ENCODE measurements around the gene FERMT2.
"Not testable (repeated sequence)": the region's sequence is repeated elsewhere in the genome, so short reads cannot be mapped to it uniquely, and the experiment has no call there.

Gene FERMT2

DNA sequence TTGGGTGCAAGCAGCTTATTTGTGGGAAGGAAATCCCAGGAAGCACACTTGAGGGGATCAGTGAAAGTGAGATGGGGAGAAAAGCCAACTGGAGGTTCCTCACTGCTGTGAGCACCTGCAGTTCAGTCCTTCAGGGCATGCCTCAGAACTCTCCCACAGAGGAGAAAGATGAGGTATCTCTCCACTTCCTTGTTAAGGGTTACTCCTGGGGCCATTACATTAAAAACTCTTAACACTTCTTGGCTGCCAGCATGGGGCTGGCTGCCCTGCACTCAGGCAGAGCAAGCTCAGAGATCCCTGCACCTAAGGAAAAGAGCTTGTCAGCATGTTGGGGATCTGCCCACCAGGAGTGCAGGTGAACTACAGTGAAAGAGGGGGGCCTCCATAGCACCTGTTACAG, 28.8 kb downstream of the FERMT2 start:
- DNase-seq (ENCODE audit: low read depth, low spot score), result no peak
- TF ChIP-seq, protein P1, sequence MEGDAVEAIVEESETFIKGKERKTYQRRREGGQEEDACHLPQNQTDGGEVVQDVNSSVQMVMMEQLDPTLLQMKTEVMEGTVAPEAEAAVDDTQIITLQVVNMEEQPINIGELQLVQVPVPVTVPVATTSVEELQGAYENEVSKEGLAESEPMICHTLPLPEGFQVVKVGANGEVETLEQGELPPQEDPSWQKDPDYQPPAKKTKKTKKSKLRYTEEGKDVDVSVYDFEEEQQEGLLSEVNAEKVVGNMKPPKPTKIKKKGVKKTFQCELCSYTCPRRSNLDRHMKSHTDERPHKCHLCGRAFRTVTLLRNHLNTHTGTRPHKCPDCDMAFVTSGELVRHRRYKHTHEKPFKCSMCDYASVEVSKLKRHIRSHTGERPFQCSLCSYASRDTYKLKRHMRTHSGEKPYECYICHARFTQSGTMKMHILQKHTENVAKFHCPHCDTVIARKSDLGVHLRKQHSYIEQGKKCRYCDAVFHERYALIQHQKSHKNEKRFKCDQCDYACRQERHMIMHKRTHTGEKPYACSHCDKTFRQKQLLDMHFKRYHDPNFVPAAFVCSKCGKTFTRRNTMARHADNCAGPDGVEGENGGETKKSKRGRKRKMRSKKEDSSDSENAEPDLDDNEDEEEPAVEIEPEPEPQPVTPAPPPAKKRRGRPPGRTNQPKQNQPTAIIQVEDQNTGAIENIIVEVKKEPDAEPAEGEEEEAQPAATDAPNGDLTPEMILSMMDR (IDR thresholded peaks at IDR 0.05; ENCODE audit: low read depth, low read length), result no peak
- in situ Hi-C loops (cut with HindIII; ENCODE audit: low sequenced_read_pairs), result no loop called here
- H3K4me3 ChIP-seq (ENCODE audit: low read depth, low read length), result no peak overlapping the region

DNA sequence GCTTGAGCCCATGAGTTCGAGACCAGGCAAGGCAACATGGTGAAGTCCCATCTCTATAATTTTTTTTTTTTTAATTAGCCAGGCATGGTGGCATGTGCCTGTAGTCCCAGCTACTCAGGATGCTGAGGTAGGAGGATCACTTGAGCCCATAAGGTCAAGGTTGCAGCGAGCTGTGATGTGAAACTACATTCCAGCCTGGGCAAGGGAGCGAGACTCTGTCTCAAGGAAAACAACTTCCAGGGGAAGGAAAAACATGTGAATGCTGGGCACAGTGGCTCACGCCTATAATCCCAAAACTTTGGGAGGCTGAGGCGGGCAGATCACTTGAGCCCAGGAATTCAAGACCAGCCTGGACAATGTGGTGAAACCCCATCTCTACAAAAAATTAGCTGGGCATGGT, 30.4 kb downstream of the FERMT2 start:
- DNase-seq (ENCODE audit: low read depth, low spot score); H3K4me3 ChIP-seq (ENCODE audit: low read depth, low read length); in situ Hi-C loops (cut with HindIII; ENCODE audit: low sequenced_read_pairs): not testable (repeated sequence)

DNA sequence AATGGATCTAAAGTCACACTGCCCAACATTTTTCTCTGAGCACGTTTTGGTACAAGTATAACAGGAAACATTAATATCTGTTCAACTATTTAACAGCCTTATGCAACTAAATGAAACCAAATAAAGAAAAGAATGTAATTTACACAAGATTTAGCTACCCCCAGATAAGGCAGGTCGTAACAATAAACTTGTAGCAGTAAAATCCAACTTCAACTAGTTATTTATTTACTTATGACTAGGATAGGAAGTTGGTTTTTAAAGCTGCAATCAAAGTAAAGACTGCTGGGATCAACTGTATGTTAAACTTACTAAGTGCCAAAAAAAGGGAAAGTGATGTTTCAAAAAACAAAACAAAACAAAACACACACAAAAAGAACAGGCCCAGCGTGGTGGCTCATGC, 30.9 kb downstream of the FERMT2 start:
- TF ChIP-seq, protein P1 (IDR thresholded peaks at IDR 0.05; ENCODE audit: low read depth, low read length), result no peak
- H3K4me3 ChIP-seq (ENCODE audit: low read depth, low read length), result no peak overlapping the region
- in situ Hi-C loops (cut with HindIII; ENCODE audit: low sequenced_read_pairs), result no loop called here
- DNase-seq (ENCODE audit: low read depth, low spot score), result peak; percentile 40

DNA sequence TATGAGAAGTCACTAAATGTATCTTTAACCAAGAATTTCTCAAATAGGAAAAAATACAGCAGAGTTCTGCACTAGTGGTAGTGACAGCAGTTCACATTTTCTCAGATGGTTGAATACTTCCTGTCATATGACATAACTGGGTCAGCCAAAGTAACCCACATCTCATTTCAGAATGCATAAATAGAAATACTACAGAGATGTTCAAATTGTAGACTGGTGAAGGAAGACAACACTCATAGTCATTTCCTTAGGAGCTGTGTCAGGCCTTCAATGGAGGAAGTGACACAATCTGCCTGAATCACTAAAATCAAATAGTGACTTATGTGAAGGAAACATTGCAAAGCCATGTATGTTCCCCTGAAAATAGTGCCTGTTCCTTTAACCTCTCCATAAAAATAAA, 32.4 kb downstream of the FERMT2 start:
- in situ Hi-C loops (cut with HindIII; ENCODE audit: low sequenced_read_pairs), result no loop called here
- no peak overlapping the region for H3K4me3 ChIP-seq (ENCODE audit: low read depth, low read length)
- DNase-seq (ENCODE audit: low read depth, low spot score), result peak; percentile 63
- TF ChIP-seq, protein P1 (IDR thresholded peaks at IDR 0.05; ENCODE audit: low read depth, low read length), result no peak

- in situ Hi-C loops (cut with HindIII; ENCODE audit: low sequenced_read_pairs), result no loop called here
- TF ChIP-seq, protein P1 (IDR thresholded peaks at IDR 0.05; ENCODE audit: low read depth, low read length), result no peak
- H3K4me3 ChIP-seq (ENCODE audit: low read depth, low read length), result no peak overlapping the region
- no peak for DNase-seq (ENCODE audit: low read depth, low spot score)
These were observed 33.1 kb downstream of the FERMT2 start for GRCh38 chr14:52917735-52918134.

DNA sequence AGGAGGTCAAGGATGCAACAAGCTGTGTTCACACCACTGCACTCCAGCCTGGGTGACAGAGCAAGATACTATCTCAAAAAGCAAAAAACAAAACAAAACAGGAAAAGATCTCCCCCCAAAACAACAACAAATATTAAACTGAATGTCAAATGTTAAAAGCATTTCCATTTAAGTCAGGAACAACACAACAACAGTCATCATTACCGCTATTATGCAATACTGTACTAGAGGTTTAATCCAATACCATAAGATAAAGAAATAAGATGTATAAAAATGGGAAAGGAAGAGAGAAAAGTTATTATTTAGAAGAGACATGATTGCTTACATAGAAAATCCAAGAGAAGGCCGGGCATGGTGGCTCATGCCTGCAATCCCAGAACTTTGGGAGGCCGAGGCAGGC, 36.6 kb downstream of the FERMT2 start:
- TF ChIP-seq, protein P1 (IDR thresholded peaks at IDR 0.05; ENCODE audit: low read depth, low read length), result no peak
- no peak overlapping the region for H3K4me3 ChIP-seq (ENCODE audit: low read depth, low read length)
- DNase-seq (ENCODE audit: low read depth, low spot score), result no peak
- in situ Hi-C loops (cut with HindIII; ENCODE audit: low sequenced_read_pairs), result no loop called here

DNA sequence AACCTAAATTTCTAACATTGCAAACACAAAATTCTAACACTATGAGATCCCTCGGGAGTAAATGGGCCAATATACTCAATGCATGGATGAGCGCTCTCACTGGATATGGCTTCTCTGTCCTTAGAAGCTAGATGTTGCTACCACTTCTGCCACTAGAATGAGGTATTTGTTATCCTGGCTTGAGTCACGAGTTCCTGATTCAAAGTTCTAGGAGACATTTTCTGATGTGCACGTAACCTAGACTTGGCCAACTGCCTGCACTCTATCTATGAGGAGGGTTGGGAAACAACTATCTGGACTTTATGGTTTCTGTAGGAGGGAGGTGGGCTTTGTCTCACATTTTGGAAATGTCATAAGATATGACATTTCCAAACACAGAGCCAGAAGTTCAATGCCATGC, 37.6 kb downstream of the FERMT2 start:
- no peak for DNase-seq (ENCODE audit: low read depth, low spot score)
- in situ Hi-C loops (cut with HindIII; ENCODE audit: low sequenced_read_pairs), result no loop called here
- TF ChIP-seq, protein P1 (IDR thresholded peaks at IDR 0.05; ENCODE audit: low read depth, low read length), result no peak
- H3K4me3 ChIP-seq (ENCODE audit: low read depth, low read length), result no peak overlapping the region
